ENCODE data around the gene TIMM22. TPM values are rescaled to one million over a fixed set of nuclear protein-coding genes. Genes with fewer than 3 reads are reported as not detected.

The TIMM22 gene
- total and polyA plus RNA-seq, 2 donors (not counting 3 experiments of a cell fraction or from before 2014, with no cell fraction given), result 19.0 to 19.6 TPM

DNA sequence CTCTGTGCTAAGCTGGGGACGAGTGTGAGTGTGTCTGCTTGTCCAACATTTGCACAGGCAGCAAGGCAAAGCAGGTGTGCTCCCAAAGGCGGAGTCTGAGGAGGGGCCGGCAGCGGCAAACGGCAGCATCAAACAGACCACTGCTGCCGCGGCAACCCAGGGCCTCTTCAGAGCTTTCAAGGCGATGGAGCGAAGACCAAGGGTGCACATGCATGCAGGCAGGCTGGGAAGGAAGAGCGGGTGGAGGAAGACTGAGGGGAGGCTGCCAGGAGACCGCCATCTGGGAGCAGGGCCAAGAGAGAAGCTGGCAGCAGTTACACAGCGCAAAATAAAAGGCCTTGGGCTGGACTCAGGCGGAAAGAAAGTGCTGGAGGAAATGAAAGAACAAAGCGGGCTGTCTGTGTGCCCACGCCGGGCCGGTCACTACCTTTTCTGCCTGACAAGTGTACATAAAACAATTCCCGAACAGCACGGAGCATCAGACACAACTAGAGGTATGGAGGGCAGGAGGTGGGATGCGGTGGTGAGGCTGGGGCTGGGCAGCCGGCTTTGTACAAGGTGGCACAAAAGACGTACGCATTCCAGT, 8.5 kb downstream of the TIMM22 start:
- no peaks in the 10 kb centered on the region for H3K9me3 ChIP-seq (replicated peaks; ENCODE audit: control insufficient read depth, insufficient read depth, low read length)
- ChIA-PET POLR2A (no interaction called here), CTCF (interaction anchor here (0.6 to 10.2 kb wide), 6 partner anchors 9 to 117 kb away, joined by 3 to 265 read pairs (median 8); partner anchors contain the start of gene TIMM22)
- intact Hi-C loops (cut with micrococcal nuclease) (loop anchor here (1.0 to 2.0 kb wide), 4 partner anchors 34 to 105 kb away; no protein-coding TSS in a partner anchor), dilution Hi-C loops (cut with MboI; ENCODE audit: extremely low pct_ligation_motif_present, low sequenced_read_pairs) (no loop called here)
- H3K27me3 ChIP-seq (ENCODE audit: control insufficient read depth in 2 of 2, insufficient read depth in 2 of 2, low read length in 2 of 2), result no peaks in the 10 kb centered on the region
- peak overlapping the region; percentile 9 for H3K4me2 ChIP-seq (ENCODE audit: insufficient read depth, low read length)
- no peak for TF ChIP-seq JUN (IDR thresholded peaks at IDR 0.05; ENCODE audit: borderline replicate concordance, insufficient read depth, insufficient read length, low read depth)
- peak; percentile 36 for TF ChIP-seq POLR2AphosphoS5 (IDR thresholded peaks at IDR 0.05; ENCODE audit: insufficient read depth, low read depth, low read length)
- peak; percentile 51 for TF ChIP-seq POLR2A (IDR thresholded peaks at IDR 0.05; ENCODE audit: low read depth, low read length)
- TF ChIP-seq FOS (IDR thresholded peaks at IDR 0.05; ENCODE audit: borderline replicate concordance, insufficient read depth, low read length), result no peak
- peak overlapping the region; percentile 55 for H3K9ac ChIP-seq (replicated peaks; ENCODE audit: extremely low read depth, insufficient read depth, low read length)
- BruUV-seq (replicated peaks), result no TSS peak
- H3K79me2 ChIP-seq (ENCODE audit: control insufficient read depth, insufficient read depth, low read length), result no peaks in the 10 kb centered on the region
- peaks cover 4 to 19% of the 10 kb centered on the region in 2 experiments for H3K36me3 ChIP-seq (ENCODE audit: control insufficient read depth in 2 of 2, extremely low read depth in 1 of 2, insufficient read depth in 2 of 2, low read length in 2 of 2)
- H3K27ac ChIP-seq (ENCODE audit: insufficient read depth, low read depth, low read length), result peak overlapping the region; percentile 75
- H3K4me3 ChIP-seq (replicated peaks in 1 of 3; ENCODE audit: insufficient read depth in 1 of 3, low read depth in 1 of 3, low read length in 3 of 3), result no peak overlapping the region
- no peaks in the 10 kb centered on the region for H4K20me1 ChIP-seq (replicated peaks; ENCODE audit: control insufficient read depth, extremely low read depth, insufficient read depth, low read length)
- peak overlapping the region; percentile 41 for H2AFZ ChIP-seq (ENCODE audit: low read depth, low read length)
- H3K4me1 ChIP-seq (ENCODE audit: control insufficient read depth, extremely low read depth, insufficient read depth, low read length), result peaks cover 62% of the 10 kb centered on the region
- FAIRE-seq (peak; percentile 96), DNase-seq (ENCODE audit: low read depth, low spot score) (peak; percentile 93)
- H3K9me1 ChIP-seq (replicated peaks; ENCODE audit: control insufficient read depth, extremely low read depth, insufficient read depth, low read length), result no peaks in the 10 kb centered on the region

DNA sequence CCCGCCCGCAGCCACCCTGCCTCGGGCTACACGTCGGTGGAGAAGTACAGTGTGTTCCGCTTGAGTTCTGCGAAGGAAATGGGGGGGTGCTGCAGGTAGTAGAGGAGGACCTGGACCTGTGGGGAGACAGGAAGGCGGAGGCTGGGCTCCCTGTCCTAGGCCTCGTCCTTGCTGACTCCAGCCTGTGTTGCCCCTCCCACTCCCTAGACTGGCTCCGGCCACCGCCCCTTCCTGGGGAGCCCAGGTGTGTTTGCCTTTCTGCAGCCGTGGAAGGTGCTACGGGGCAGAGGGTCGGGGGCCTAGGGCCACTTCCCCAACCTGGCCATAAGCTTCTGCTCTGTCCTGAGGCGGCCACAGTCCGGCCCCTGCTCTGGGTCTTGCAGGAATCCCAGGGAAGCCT, 9.1 kb downstream of the TIMM22 start:
- peak overlapping the region; percentile 9 for H3K4me2 ChIP-seq (ENCODE audit: insufficient read depth, low read length)
- H3K9ac ChIP-seq (replicated peaks; ENCODE audit: extremely low read depth, insufficient read depth, low read length), result peak overlapping the region; percentile 55
- no peaks in the 10 kb centered on the region for H3K27me3 ChIP-seq (ENCODE audit: control insufficient read depth in 2 of 2, insufficient read depth in 2 of 2, low read length in 2 of 2)
- CTCF ChIA-PET, result interaction anchor here (2.2 to 10.2 kb wide), 4 partner anchors 10 to 117 kb away, joined by 6 to 265 read pairs (median 20); partner anchors contain the start of gene TIMM22
- dilution Hi-C loops (cut with MboI; ENCODE audit: extremely low pct_ligation_motif_present, low sequenced_read_pairs), result no loop called here
- H4K20me1 ChIP-seq (replicated peaks; ENCODE audit: control insufficient read depth, extremely low read depth, insufficient read depth, low read length), result no peaks in the 10 kb centered on the region
- peak overlapping the region; percentile 75 for H3K27ac ChIP-seq (ENCODE audit: insufficient read depth, low read depth, low read length)
- DNase-seq (ENCODE audit: low read depth, low spot score) (no peak), FAIRE-seq (peak; percentile 15)
- H3K4me3 ChIP-seq (replicated peaks in 1 of 3; ENCODE audit: insufficient read depth in 1 of 3, low read depth in 1 of 3, low read length in 3 of 3), result no peak overlapping the region
- H2AFZ ChIP-seq (ENCODE audit: low read depth, low read length), result no peak overlapping the region
- intact Hi-C loops (cut with micrococcal nuclease), result no loop called here
- POLR2A ChIA-PET, result no interaction called here
- no peaks in the 10 kb centered on the region for H3K9me1 ChIP-seq (replicated peaks; ENCODE audit: control insufficient read depth, extremely low read depth, insufficient read depth, low read length)
- H3K36me3 ChIP-seq (ENCODE audit: control insufficient read depth in 2 of 2, extremely low read depth in 1 of 2, insufficient read depth in 2 of 2, low read length in 2 of 2), result peaks cover 4 to 23% of the 10 kb centered on the region in 2 experiments
- no peak for TF ChIP-seq MYC (IDR thresholded peaks at IDR 0.05; ENCODE audit: low read depth, low read length)
- no peak for TF ChIP-seq POLR2AphosphoS5 (IDR thresholded peaks at IDR 0.05; ENCODE audit: insufficient read depth, low read depth, low read length)
- no peak for TF ChIP-seq POLR2A (IDR thresholded peaks at IDR 0.05; ENCODE audit: low read depth, low read length)
- no peak for TF ChIP-seq FOS (IDR thresholded peaks at IDR 0.05; ENCODE audit: borderline replicate concordance, insufficient read depth, low read length)
- no peak for TF ChIP-seq MAX (IDR thresholded peaks at IDR 0.05; ENCODE audit: insufficient read depth, insufficient read length)
- TF ChIP-seq GATA2 (IDR thresholded peaks at IDR 0.05; ENCODE audit: insufficient read depth, insufficient read length, low read depth, low read length), result no peak
- TF ChIP-seq EZH2 (IDR thresholded peaks at IDR 0.05; ENCODE audit: borderline replicate concordance, low read depth, low read length, severe bottlenecking), result no peak
- no peak for TF ChIP-seq CTCF (IDR thresholded peaks at IDR 0.05; ENCODE audit: extremely low read depth in 1 of 2, insufficient read depth in 1 of 2, low read depth in 1 of 2, low read length in 2 of 2)
- no peak for TF ChIP-seq JUN (IDR thresholded peaks at IDR 0.05; ENCODE audit: borderline replicate concordance, insufficient read depth, insufficient read length, low read depth)
- peaks cover 56% of the 10 kb centered on the region for H3K4me1 ChIP-seq (ENCODE audit: control insufficient read depth, extremely low read depth, insufficient read depth, low read length)
- H3K9me3 ChIP-seq (replicated peaks; ENCODE audit: control insufficient read depth, insufficient read depth, low read length), result no peaks in the 10 kb centered on the region
- no TSS peak for BruUV-seq (replicated peaks)
- H3K79me2 ChIP-seq (ENCODE audit: control insufficient read depth, insufficient read depth, low read length), result no peaks in the 10 kb centered on the region
